ENCODE data around the gene SCN7A.

SCN7A gene

GRCh38 chr2:166487171-166487570 is 6.9 kb downstream of the SCN7A start:
- no peak for DNase-seq (ENCODE audit: low read depth)
- no peak overlapping the region for H3K4me3 ChIP-seq (ENCODE audit: low read depth, low read length)
- no peak for TF ChIP-seq CTCF (conservative IDR thresholded peaks at IDR 0.05; ENCODE audit: low read depth, low read length)

- no peak for TF ChIP-seq CTCF (conservative IDR thresholded peaks at IDR 0.05; ENCODE audit: low read depth, low read length)
Observed at GRCh38 chr2:166485558-166486178, 8.4 kb downstream of the SCN7A start.

GRCh38 chr2:166472332-166472731 is 21.7 kb downstream of the SCN7A start:
- no peak for TF ChIP-seq CTCF (conservative IDR thresholded peaks at IDR 0.05; ENCODE audit: low read depth, low read length)
- H3K4me3 ChIP-seq (ENCODE audit: low read depth, low read length): no peak overlapping the region
- no peak for DNase-seq (ENCODE audit: low read depth)

More at GRCh38 chr2:166485558-166486178, 8.4 kb downstream of the SCN7A start:
- H3K4me3 ChIP-seq (ENCODE audit: low read depth, low read length): no peak overlapping the region
- DNase-seq (ENCODE audit: low read depth): no peak

- peak; percentile 12 for DNase-seq (ENCODE audit: low read depth)
- no peak overlapping the region for H3K4me3 ChIP-seq (ENCODE audit: low read depth, low read length)
- TF ChIP-seq CTCF (conservative IDR thresholded peaks at IDR 0.05; ENCODE audit: low read depth, low read length): no peak
Observed at GRCh38 chr2:166468124-166469024, 25.7 kb downstream of the SCN7A start.

- DNase-seq (ENCODE audit: low read depth): peak; percentile 1
- TF ChIP-seq CTCF (conservative IDR thresholded peaks at IDR 0.05; ENCODE audit: low read depth, low read length): no peak
- no peak overlapping the region for H3K4me3 ChIP-seq (ENCODE audit: low read depth, low read length)
Observed at GRCh38 chr2:166464187-166464586, 29.9 kb downstream of the SCN7A start.

- no peak overlapping the region for H3K4me3 ChIP-seq (ENCODE audit: low read depth, low read length)
- no peak for TF ChIP-seq CTCF (conservative IDR thresholded peaks at IDR 0.05; ENCODE audit: low read depth, low read length)
- DNase-seq (ENCODE audit: low read depth): no peak
Observed at GRCh38 chr2:166463640-166464039, 30.4 kb downstream of the SCN7A start.

Measured in choroid plexus epithelial cell (primary cell).